Suppressor macrophage treated with lipopolysaccharide for 4 hours (primary cell): ENCODE results near the gene ETFA.

ENCODE experiments used
- DNase-seq: peaks from one replicate; pipeline ENCODE4 v3.0.0-alpha.2; 2020

The ETFA gene

DNA sequence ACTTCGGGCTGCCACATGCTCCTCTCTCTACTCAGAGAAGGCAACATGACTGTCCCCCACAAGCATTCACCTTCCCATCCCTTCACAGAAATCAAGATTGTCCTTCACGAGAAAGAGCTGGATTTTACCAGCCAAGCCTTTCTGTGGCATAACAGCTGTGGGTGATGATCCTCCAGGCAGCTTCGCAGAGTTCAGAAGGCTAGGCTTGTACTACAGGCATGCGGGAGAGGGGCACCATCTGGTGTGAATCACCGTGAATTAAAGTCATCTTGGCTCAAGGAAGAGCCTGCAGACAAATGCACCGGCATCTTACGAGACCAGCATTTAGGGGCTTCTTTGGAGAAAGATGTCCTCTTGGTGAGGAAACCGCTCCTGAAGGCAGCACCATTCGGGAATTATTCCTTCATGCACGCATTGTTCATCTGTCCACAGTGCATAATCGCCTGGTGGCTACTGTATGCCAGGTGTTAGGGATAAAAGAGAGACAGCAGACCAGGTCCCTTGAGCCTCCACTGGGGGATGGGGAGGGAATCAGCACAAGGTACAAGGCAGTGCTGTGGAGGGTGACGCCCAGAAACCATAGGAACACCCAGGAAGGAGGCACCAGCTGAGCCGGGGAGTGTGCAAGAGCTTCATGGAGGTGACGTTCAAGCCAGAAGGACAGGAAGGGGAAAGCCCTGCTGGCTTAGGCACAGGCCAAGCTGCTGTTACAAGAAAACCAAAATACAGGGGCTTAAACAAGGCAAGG, 142.9 kb downstream of the ETFA start:
- DNase-seq = no peak

DNA sequence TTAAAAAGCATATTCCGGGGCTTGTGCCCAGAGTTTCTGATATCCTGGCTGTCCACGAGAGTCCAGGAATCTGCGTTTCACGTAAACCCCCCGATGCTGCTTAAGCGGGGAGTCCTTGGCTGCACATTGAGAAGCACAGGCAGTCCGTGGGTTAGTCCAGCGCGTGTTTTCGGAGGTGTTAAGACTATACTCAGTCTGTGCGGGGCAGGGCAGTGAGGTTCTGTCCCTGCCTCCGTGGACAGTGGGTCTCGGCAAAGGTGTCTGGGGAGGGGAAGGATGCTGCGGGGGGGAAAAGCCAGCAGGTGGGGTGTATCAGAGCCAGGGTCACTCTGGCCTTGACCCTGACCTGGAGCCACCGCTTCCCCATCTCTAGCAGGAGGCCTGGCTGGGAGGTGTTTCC, 145.3 kb downstream of the ETFA start:
- no peak for DNase-seq
